Measurements from ENCODE around the gene BPIFB3.

- TF ChIP-seq CTCF (IDR thresholded peaks at IDR 0.05; ENCODE audit: low read depth, low read length, poor library complexity, severe bottlenecking) (no peak), EZH2phosphoT487 (IDR thresholded peaks at IDR 0.05; ENCODE audit: borderline replicate concordance, low read length) (no peak)
Observed at GRCh38 chr20:33093074-33093473, 39.4 kb downstream of the BPIFB3 start.
